HG03575 (cell line): ENCODE results near the gene UNKL.
"Not testable (repeated sequence)": the region's sequence is repeated elsewhere in the genome, so short reads cannot be mapped to it uniquely, and the experiment has no call there.

Source experiments
- ATAC-seq: cut with Tn5 transposase; IDR thresholded peaks from one replicate; pipeline ENCODE4 v1.9.1; 2021; ENCODE audit not compliant: unreplicated experiment, insufficient number of reproducible peaks, low FRiP score; ENCODE audit errors: extremely low read depth

Gene UNKL

GRCh38 chr16:1448536-1449116, 34.1 kb upstream of the UNKL start:
- ATAC-seq, result no peak

- no peak for ATAC-seq
Measured at GRCh38 chr16:1447965-1448364, 33.5 kb upstream of the UNKL start.

- no peak for ATAC-seq
Measured at GRCh38 chr16:1446296-1447080, 32.0 kb upstream of the UNKL start.

GRCh38 chr16:1445518-1446203, 31.2 kb upstream of the UNKL start:
- ATAC-seq, result no peak

- ATAC-seq, result no peak
Measured at GRCh38 chr16:1444730-1445517, 30.4 kb upstream of the UNKL start.

GRCh38 chr16:1443980-1444729, 29.7 kb upstream of the UNKL start, which contains the start of gene CCDC154:
Gene CCDC154 (minus strand): TSS chr16:1444556. CDS start chr16:1444322, 234 bp downstream.
- ATAC-seq, result no peak

- no peak for ATAC-seq
Measured at GRCh38 chr16:1443403-1443973, 29.0 kb upstream of the UNKL start.

- ATAC-seq, result no peak
Measured at GRCh38 chr16:1442697-1443096, 28.2 kb upstream of the UNKL start.

- no peak for ATAC-seq
Measured at GRCh38 chr16:1441391-1441829, 26.9 kb upstream of the UNKL start.

- ATAC-seq, result not testable (repeated sequence)
Measured at GRCh38 chr16:1439699-1440074, 25.2 kb upstream of the UNKL start.

- ATAC-seq, result no peak
Measured at GRCh38 chr16:1439058-1439698, 24.7 kb upstream of the UNKL start.

- ATAC-seq, result no peak
Measured at GRCh38 chr16:1438229-1439057, 23.9 kb upstream of the UNKL start.

- no peak for ATAC-seq
Measured at GRCh38 chr16:1437606-1438005, 23.1 kb upstream of the UNKL start.

GRCh38 chr16:1436731-1437355, 22.3 kb upstream of the UNKL start:
- ATAC-seq, result no peak

- no peak for ATAC-seq
Measured at GRCh38 chr16:1435921-1436697, 21.6 kb upstream of the UNKL start.
